ENCODE data around the gene DDHD1.

Gene DDHD1

GRCh38 chr14:52998376-52999015, 154.6 kb downstream of the DDHD1 start:
- Histone ChIP-seq H3K9me2 (replicated peaks; ENCODE audit: low read depth, low read length) (no peaks in the 10 kb centered on the region), H4K20me1 (ENCODE audit: insufficient read depth, low read length, poor library complexity, severe bottlenecking) (no peaks in the 10 kb centered on the region), H3K4me2 (ENCODE audit: low read depth, low read length, poor library complexity, severe bottlenecking) (no peak overlapping the region), H3F3A (ENCODE audit: low read depth) (no peaks in the 10 kb centered on the region), H2AFZ (ENCODE audit: low read length) (no peak overlapping the region), H3K27me3 (ENCODE audit: insufficient read depth, low read length, poor library complexity, severe bottlenecking) (no peaks in the 10 kb centered on the region), H3K9me3 (ENCODE audit: insufficient read depth, low read depth, low read length) (no peaks in the 10 kb centered on the region), H3K36me3 (ENCODE audit: insufficient read depth, low read length) (no peaks in the 10 kb centered on the region), H3K9ac (ENCODE audit: low read depth, low read length, poor library complexity, severe bottlenecking) (no peak overlapping the region), H3K4me3 (ENCODE audit: low read length, poor library complexity, severe bottlenecking) (no peak overlapping the region), H3K79me2 (ENCODE audit: insufficient read depth, low read length) (no peaks in the 10 kb centered on the region), H3K4me1 (ENCODE audit: insufficient read depth, low read length, poor library complexity, severe bottlenecking) (peaks cover 5% of the 10 kb centered on the region)
- TF ChIP-seq EZH2phosphoT487 (IDR thresholded peaks at IDR 0.05; ENCODE audit: borderline replicate concordance) (no peak), CTCF (conservative IDR thresholded peaks at IDR 0.05; ENCODE audit: low read length) (no peak)

GRCh38 chr14:52996493-52996892, 156.6 kb downstream of the DDHD1 start:
- TF ChIP-seq CTCF (conservative IDR thresholded peaks at IDR 0.05; ENCODE audit: low read length) = no peak
- no peak for TF ChIP-seq EZH2phosphoT487 (IDR thresholded peaks at IDR 0.05; ENCODE audit: borderline replicate concordance)
- Histone ChIP-seq H3F3A (ENCODE audit: low read depth) (no peaks in the 10 kb centered on the region), H3K9me2 (replicated peaks; ENCODE audit: low read depth, low read length) (no peaks in the 10 kb centered on the region), H3K4me1 (ENCODE audit: insufficient read depth, low read length, poor library complexity, severe bottlenecking) (no peaks in the 10 kb centered on the region), H3K9ac (ENCODE audit: low read depth, low read length, poor library complexity, severe bottlenecking) (no peak overlapping the region), H3K9me3 (ENCODE audit: insufficient read depth, low read depth, low read length) (no peaks in the 10 kb centered on the region), H2AFZ (ENCODE audit: low read length) (no peak overlapping the region), H3K27me3 (ENCODE audit: insufficient read depth, low read length, poor library complexity, severe bottlenecking) (no peaks in the 10 kb centered on the region), H3K4me2 (ENCODE audit: low read depth, low read length, poor library complexity, severe bottlenecking) (no peak overlapping the region), H3K79me2 (ENCODE audit: insufficient read depth, low read length) (no peaks in the 10 kb centered on the region), H3K4me3 (ENCODE audit: low read length, poor library complexity, severe bottlenecking) (no peak overlapping the region), H4K20me1 (ENCODE audit: insufficient read depth, low read length, poor library complexity, severe bottlenecking) (no peaks in the 10 kb centered on the region), H3K36me3 (ENCODE audit: insufficient read depth, low read length) (no peaks in the 10 kb centered on the region)

GRCh38 chr14:52995998-52996397, 157.1 kb downstream of the DDHD1 start:
- Histone ChIP-seq H2AFZ (ENCODE audit: low read length) (peak overlapping the region; percentile 59), H3K79me2 (ENCODE audit: insufficient read depth, low read length) (no peaks in the 10 kb centered on the region), H3K9me2 (replicated peaks; ENCODE audit: low read depth, low read length) (no peaks in the 10 kb centered on the region), H3K27me3 (ENCODE audit: insufficient read depth, low read length, poor library complexity, severe bottlenecking) (no peaks in the 10 kb centered on the region), H3K4me1 (ENCODE audit: insufficient read depth, low read length, poor library complexity, severe bottlenecking) (no peaks in the 10 kb centered on the region), H3K36me3 (ENCODE audit: insufficient read depth, low read length) (no peaks in the 10 kb centered on the region), H4K20me1 (ENCODE audit: insufficient read depth, low read length, poor library complexity, severe bottlenecking) (no peaks in the 10 kb centered on the region), H3F3A (ENCODE audit: low read depth) (no peaks in the 10 kb centered on the region), H3K4me2 (ENCODE audit: low read depth, low read length, poor library complexity, severe bottlenecking) (no peak overlapping the region), H3K9me3 (ENCODE audit: insufficient read depth, low read depth, low read length) (no peaks in the 10 kb centered on the region), H3K9ac (ENCODE audit: low read depth, low read length, poor library complexity, severe bottlenecking) (no peak overlapping the region), H3K4me3 (ENCODE audit: low read length, poor library complexity, severe bottlenecking) (no peak overlapping the region)
- no peak for TF ChIP-seq CTCF (conservative IDR thresholded peaks at IDR 0.05; ENCODE audit: low read length)
- TF ChIP-seq EZH2phosphoT487 (IDR thresholded peaks at IDR 0.05; ENCODE audit: borderline replicate concordance) = no peak
